SHP77 treated with DMSO at 0.1 percent for 48 hours (cell line): ENCODE measurements around the gene KRTAP5-7.
"Not testable (repeated sequence)": the region's sequence is repeated elsewhere in the genome, so short reads cannot be mapped to it uniquely, and the experiment has no call there.

Source experiments
- DNase-seq: peaks from one replicate; lab custom pipeline; 2025; lab: John Stamatoyannopoulos, UW

KRTAP5-7 gene

DNA sequence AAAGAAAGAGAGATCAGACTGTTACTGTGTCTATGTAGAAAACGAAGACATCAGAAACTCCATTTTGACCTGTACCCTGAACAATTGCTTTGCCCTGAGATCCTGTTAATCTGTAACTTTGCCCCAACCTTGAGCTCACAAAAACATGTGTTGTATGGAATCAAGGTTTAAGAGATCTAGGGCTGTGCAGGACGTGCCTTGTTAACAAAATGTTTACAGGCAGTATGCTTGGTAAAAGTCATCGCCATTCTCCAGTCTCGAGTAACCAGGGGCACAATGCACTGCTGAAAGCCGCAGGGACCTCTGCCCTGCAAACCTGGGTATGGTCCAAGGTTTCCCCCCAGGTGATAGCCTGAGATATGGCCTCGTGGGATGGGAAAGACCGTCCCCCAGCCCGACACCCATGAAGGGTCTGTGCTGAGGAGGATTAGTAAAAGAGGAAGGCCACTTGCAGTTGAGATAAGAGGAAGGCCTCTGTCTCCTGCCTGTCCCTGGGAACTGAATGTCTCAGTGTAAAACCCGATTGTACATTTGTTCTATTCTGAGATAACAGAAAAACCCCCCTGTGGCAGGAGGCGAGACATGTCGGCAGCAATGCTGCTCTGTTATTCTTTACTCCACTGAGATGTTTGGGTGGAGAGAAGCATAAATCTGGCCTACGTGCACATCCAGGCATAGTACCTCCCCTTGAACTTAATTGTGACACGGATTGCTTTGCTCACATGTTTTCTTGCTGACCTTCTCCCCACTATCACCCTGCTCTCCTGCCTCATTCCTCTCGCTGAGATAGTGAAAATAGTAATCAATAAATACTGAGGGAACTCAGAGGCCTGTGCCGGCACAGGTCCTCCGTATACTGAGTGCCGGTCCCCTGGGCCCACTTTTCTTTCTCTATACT lies 7.9 kb downstream of the KRTAP5-7 start:
- DNase-seq, result not testable (repeated sequence)

DNA sequence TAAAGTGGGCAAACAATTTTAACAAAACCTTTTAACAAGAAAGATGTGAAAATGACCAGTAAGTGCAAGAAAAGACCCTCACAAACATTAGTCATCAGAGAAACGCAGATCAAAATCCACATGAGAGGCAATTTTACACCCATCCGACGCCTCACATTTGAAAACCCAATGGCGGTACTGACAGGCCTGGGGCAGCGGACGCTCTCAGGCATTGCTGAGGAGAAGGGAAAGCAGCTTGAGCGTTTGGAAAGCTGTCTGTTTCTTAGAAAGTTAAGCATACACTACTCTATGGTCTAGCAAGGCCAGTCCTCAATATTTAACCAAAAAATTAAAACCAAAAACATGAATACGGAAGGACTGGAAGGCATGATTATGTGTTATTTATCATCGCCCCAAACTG lies 8.8 kb downstream of the KRTAP5-7 start:
- DNase-seq, result no peak

GRCh38 chr11:71537537-71537936 lies 10.5 kb downstream of the KRTAP5-7 start:
- DNase-seq, result no peak

- DNase-seq, result not testable (repeated sequence)
Observed at GRCh38 chr11:71537977-71538665, 11.1 kb downstream of the KRTAP5-7 start, which contains the start of gene KRTAP5-8. KRTAP5-8 (plus strand) TSS chr11:71538025; CDS start chr11:71538056, 31 bp downstream.

- DNase-seq, result no peak
Observed at GRCh38 chr11:71538666-71538990, 11.6 kb downstream of the KRTAP5-7 start.

GRCh38 chr11:71539017-71539416 lies 11.9 kb downstream of the KRTAP5-7 start:
- no peak for DNase-seq

DNA sequence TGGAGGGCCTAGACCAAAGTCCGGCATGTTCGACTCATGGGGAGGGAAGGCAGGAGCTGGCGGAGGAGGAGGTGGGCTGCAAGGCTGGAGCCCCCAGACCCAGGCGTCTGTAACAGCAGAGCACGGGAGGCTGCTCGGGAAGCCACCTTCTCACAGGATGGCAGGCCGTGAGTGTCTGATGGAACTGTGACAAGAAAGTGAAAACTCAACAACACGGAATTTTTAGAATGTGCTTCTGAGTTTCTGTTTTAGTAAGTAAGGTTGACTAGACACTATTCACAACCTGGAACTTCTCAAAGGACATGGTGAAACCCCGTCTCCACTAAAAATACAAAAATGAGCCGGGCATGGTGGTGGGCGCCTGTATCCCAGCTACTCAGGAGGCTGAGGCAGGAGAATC lies 12.9 kb downstream of the KRTAP5-7 start:
- not testable (repeated sequence) for DNase-seq

- DNase-seq, result not testable (repeated sequence)
Observed at GRCh38 chr11:71540521-71541304, 13.6 kb downstream of the KRTAP5-7 start.

- DNase-seq, result no peak
Observed at GRCh38 chr11:71542382-71542781, 15.3 kb downstream of the KRTAP5-7 start.

- DNase-seq, result no peak
Observed at GRCh38 chr11:71542879-71543777, 16.1 kb downstream of the KRTAP5-7 start.

- DNase-seq, result no peak
Observed at GRCh38 chr11:71543866-71544265, 16.8 kb downstream of the KRTAP5-7 start.

DNA sequence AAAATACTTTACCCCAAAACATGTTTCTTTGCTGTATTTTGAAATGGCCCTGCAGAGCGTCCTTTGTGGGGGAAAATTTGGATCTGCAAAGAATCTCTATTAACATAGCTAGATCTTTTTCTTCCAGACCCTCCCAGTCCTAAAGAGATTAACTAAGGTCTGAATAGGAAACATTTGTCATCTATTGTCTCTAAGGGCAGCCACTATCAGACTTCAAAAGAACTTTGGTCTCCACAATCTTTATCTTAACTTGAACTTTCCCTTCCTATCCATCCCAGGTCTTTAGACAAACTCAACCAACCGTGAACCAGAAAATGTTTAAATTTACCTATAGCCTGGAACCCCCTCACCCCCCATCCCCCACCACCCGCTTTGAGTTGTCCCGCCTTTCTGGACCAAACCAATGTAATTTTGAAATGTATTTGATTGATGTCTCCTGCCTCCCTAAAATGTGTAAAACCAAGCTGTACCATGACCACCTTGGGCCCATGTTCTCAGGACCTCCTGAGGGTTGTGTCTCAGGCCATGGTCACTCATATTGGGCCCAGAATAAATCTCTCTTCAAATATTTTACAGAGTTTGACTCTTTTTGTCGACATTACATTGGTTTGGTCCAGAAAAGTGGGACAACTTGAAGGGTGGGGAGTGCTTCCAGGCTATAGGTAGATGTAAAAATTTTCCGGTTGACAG lies 17.6 kb downstream of the KRTAP5-7 start:
- DNase-seq, result no peak

DNA sequence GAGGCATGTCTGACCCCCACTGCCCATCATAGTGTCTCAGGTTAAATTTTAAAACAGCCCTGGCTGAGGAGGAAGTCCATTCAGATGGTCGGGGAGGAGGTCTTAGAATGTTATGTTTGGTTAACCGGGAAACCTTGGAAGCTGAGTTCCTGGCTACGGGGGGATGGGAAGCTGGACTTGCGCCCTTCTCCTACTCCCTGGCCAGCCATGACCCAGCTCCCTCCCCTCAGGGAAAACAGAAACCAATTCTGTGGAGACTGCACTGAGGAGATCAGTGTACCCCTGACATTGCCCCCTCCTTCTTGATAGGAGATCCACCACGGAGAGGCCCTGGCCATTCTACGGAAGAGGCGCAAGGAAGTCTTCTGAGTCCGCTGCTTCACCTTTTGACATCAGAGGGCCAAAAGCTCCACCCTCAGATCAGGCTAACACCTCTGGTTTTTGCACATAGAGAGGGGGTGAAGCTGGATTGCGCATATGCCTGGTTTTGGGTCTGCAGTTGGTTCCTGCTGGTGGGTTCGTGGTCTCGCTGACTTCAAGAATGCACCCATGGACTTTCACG lies 18.4 kb downstream of the KRTAP5-7 start:
- no peak for DNase-seq

DNA sequence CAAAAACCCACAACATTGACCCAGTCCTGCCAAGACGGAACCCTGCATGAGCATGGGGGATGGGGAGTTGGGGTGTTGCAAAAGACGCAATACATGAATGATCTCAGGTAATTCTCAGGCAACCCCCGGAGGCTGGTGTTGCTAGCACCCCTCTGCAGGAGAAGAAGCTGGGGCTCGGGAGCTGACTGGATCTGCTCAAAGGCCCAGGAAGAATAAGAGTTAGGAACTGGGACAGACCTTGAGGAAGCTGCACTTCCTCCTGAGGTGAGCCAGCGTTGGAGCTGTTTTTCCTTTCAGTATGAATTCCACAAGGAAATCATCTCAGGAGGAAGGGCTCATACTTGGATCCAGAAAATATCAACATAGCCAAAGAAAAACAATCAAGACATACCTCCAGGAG lies 21.1 kb downstream of the KRTAP5-7 start, which contains the start of gene KRTAP5-9:
TSS of gene KRTAP5-9 (plus strand) at position 301 of the 400 bp plus-strand sequence. CDS start 238 bp downstream, outside the sequence.
- DNase-seq, result no peak

DNA sequence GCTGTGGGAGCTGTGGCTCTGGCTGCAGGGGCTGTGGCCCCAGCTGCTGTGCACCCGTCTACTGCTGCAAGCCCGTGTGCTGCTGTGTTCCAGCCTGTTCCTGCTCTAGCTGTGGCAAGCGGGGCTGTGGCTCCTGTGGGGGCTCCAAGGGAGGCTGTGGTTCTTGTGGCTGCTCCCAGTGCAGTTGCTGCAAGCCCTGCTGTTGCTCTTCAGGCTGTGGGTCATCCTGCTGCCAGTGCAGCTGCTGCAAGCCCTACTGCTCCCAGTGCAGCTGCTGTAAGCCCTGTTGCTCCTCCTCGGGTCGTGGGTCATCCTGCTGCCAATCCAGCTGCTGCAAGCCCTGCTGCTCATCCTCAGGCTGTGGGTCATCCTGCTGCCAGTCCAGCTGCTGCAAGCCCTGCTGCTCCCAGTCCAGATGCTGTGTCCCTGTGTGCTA lies 21.7 kb downstream of the KRTAP5-7 start:
- DNase-seq, result no peak

- DNase-seq, result no peak
Observed at GRCh38 chr11:71551711-71552110, 24.6 kb downstream of the KRTAP5-7 start.

DNA sequence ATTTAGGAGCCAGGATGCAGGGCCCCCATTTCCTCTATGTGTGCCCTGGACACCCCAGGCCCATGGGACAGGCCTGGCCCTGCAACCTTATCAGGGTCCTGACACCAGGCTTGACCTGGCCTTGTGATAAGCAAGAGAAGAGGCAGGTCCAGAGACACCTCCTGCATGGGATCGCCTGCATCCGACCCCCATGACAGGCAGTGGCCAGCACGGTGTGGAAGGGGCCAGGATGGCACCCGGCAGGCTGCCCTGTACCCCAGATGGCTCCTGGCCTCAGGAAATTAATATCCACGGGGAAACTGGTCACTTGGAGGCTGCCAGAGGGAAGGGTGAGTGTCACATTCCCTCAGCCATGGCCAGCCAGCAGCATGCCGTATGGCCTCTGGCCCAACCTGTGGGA lies 27.9 kb downstream of the KRTAP5-7 start:
- no peak for DNase-seq

- DNase-seq, result no peak
Observed at GRCh38 chr11:71555508-71555907, 28.4 kb downstream of the KRTAP5-7 start.

GRCh38 chr11:71556018-71556417 lies 29.0 kb downstream of the KRTAP5-7 start:
- no peak for DNase-seq

DNA sequence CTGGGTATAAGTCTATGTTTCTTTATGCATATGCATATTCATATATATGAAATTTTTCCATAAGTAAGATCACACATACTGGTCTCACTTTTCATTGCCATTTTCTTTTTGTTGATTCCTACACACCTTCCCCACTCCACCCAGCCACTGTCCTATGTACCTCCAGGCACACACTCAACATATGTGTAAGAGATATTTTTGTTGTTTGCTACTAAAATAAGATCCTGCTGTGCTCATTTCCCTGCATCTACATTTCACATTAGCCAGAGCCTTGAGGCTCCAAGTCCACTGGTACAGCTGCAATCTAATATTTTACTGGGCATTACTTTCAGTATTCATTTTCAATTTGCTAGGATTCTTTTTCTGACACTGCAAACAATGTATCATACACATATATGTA lies 30.2 kb downstream of the KRTAP5-7 start:
- DNase-seq, result no peak
